Keratinocyte (primary cell): ENCODE results near the gene DENND1C.

ENCODE experiments used
- CTCF ChIP-seq, 3 experiments: IDR thresholded peaks in 1 of 3; conservative IDR thresholded peaks in 1 of 3; optimal IDR thresholded peaks in 1 of 3; 2 replicates in 2 of 3; 3 replicates in 1 of 3; pipeline versions ENCODE3 to v1.5.1; 2011; ENCODE audit warnings: low read length in 3 of 3, mild to moderate bottlenecking in 3 of 3, moderate library complexity in 2 of 3, control low read depth in 1 of 3, inconsistent platforms in 1 of 3; ENCODE audit not compliant: insufficient read depth in 2 of 3; ENCODE audit errors: extremely low read depth in 1 of 3
- EZH2 ChIP-seq: IDR thresholded peaks from one replicate; pipeline ENCODE4 v1.6.1; 2012; ENCODE audit warnings: inconsistent platforms, mild to moderate bottlenecking, low read length, moderate library complexity

DNA sequence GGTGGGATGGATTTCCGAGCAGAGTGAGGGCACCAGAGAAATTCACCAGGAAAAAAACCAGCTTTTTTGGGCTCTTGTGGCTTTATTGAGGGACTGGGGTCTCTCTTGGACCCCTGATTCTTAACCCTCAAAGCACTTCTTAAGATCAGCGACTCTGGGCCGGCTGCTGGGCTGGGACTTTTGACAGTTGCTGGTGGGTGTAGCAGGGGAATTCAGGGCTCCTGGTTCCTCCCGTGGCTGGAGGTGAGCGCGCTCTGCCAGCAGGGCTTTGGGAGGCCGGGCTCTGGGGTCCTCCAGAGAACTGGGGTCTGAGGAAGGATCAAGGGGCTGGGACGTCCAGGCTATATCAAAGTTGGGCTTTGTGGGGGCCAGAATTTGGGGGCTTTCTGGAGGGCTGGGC lies 14.2 kb downstream of the DENND1C start:
- TF ChIP-seq CTCF (optimal IDR thresholded peaks at IDR 0.05 in 1 of 3, IDR thresholded peaks at IDR 0.05 in 1 of 3, conservative IDR thresholded peaks at IDR 0.05 in 1 of 3; ENCODE audit: extremely low read depth in 1 of 3, insufficient read depth in 2 of 3, low read length in 3 of 3) (no peak), EZH2 (no peak)
